AG04450 (cell line): ENCODE measurements around the gene TBPL2. TPM values are rescaled to one million over a fixed set of nuclear protein-coding genes. Genes with fewer than 3 reads are reported as not detected.

Experiments used
- CTCF ChIA-PET: fragments of 300-600, 350-600 bp; formaldehyde crosslinking; extraction: SDS; loops from one replicate; lab custom pipeline; 2022; ENCODE audit warnings: antibody characterized with exemption, inconsistent platforms; lab: Charles Lee
- POLR2A ChIA-PET: fragments of 350-600 bp; formaldehyde crosslinking; extraction: SDS; loops from one replicate; lab custom pipeline; 2021; ENCODE audit warnings: antibody characterized with exemption, inconsistent platforms; lab: Yijun Ruan, JAX
- DNase-seq: peaks from one replicate; pipeline ENCODE4 v3.0.0-alpha.2; 2011; ENCODE audit warnings: low read depth, low spot score
- H3K27ac ChIP-seq: one replicate; pipeline ENCODE4 v1.5.1; 2012; ENCODE audit warnings: low read depth, low read length, control low read depth
- H3K27me3 ChIP-seq: one replicate; pipeline ENCODE4 v1.6.0; 2012; ENCODE audit warnings: low read length; ENCODE audit not compliant: control insufficient read depth, insufficient read depth
- H3K4me3 ChIP-seq: 2 replicates; pipeline ENCODE4 v1.5.1; 2011; ENCODE audit warnings: mild to moderate bottlenecking, low read depth, low read length, control low read depth
- H3K9me3 ChIP-seq: 2 replicates; pipeline ENCODE4 v1.5.1; 2012; ENCODE audit warnings: low read length; ENCODE audit not compliant: control insufficient read depth, insufficient read depth
- polyA plus RNA-seq: library from polyadenylated mRNA; depleted of rRNA; stranded (reverse); fragments of >200 nt; gene quantifications from 2 replicates; pipeline ENCODE4 v1.2.3, GENCODE V29; 2011
- TF ChIP-seq, protein P1 (sequence below): IDR thresholded peaks from 2 replicates; pipeline ENCODE4 v1.5.1; 2011; ENCODE audit warnings: low read depth, low read length, control low read depth, inconsistent platforms

TBPL2 gene
- polyA plus RNA-seq, 1 experiment: not detected

DNA sequence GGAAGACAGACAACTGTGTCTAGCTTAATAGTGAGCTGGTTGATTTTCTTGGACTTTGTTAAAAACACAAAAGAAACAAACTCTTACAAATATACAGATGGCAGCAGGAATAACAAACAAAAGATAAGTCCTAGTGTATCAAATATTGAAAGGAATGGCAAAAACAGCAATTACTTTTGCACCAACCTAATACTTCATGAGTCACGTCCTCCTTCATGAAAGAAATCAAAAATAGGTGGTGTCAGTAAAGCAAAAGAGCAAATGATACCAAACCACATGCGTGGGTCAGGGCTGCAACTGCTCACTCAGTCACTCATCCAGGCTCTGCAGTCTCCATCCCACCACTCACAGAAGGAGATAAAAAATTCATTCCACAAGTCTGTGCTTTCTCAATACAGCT, 40.6 kb downstream of the TBPL2 start:
- Histone ChIP-seq H3K4me3 (no peak overlapping the region), H3K9me3 (no peaks in the 10 kb centered on the region), H3K27me3 (no peaks in the 10 kb centered on the region), H3K27ac (no peak overlapping the region)
- no peak for DNase-seq
- TF ChIP-seq, protein P1, sequence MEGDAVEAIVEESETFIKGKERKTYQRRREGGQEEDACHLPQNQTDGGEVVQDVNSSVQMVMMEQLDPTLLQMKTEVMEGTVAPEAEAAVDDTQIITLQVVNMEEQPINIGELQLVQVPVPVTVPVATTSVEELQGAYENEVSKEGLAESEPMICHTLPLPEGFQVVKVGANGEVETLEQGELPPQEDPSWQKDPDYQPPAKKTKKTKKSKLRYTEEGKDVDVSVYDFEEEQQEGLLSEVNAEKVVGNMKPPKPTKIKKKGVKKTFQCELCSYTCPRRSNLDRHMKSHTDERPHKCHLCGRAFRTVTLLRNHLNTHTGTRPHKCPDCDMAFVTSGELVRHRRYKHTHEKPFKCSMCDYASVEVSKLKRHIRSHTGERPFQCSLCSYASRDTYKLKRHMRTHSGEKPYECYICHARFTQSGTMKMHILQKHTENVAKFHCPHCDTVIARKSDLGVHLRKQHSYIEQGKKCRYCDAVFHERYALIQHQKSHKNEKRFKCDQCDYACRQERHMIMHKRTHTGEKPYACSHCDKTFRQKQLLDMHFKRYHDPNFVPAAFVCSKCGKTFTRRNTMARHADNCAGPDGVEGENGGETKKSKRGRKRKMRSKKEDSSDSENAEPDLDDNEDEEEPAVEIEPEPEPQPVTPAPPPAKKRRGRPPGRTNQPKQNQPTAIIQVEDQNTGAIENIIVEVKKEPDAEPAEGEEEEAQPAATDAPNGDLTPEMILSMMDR: no peak
- ChIA-PET POLR2A (no interaction called here), CTCF (no interaction called here)

DNA sequence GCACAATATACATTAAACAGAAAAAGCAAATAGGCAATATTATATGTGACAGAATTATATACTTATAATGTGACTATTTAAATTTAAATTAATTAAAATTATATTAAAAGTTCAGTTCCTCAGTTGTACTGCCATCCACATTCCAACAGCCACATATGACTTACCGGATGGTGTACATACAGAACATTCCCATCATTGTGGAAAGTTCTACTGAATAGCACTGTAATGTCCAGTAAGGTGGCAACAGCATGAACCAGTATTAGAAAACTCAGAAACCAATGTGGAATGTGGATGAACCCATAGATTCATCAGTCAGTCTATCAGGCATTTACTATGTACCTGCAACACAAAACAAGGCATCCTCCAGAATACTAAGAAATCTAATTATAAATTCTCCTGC, 41.2 kb downstream of the TBPL2 start:
- Histone ChIP-seq H3K9me3 (no peaks in the 10 kb centered on the region), H3K27ac (no peak overlapping the region), H3K4me3 (no peak overlapping the region), H3K27me3 (no peaks in the 10 kb centered on the region)
- TF ChIP-seq, protein P1: no peak
- DNase-seq: no peak
- ChIA-PET POLR2A (no interaction called here), CTCF (no interaction called here)

DNA sequence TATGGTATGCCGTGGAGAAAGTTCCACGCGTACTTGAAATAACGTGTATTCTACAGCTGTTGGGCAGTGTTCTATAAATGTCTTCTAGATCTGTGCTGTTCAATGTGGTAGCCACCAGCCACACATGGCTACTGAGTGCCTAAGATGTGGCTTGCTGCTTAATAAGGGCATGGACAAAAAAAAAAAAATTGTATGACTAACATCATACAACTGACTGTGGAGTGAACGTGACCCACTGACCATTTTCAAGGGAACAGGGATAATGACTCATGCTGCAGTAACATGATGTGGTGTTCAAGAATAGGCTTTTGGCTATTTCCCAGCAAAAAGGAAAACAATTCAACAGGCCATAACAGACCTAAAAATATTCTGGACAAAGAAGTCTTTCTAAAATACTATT, 41.7 kb downstream of the TBPL2 start:
- no peaks in the 10 kb centered on the region for H3K9me3 ChIP-seq
- peak overlapping the region; percentile 63 for H3K27ac ChIP-seq
- H3K27me3 ChIP-seq: no peaks in the 10 kb centered on the region
- ChIA-PET POLR2A (no interaction called here), CTCF (interaction anchor here (1.0 to 1.9 kb wide), 3 partner anchors 128 to 187 kb away, joined by 3 to 6 read pairs (median 5); no protein-coding TSS in a partner anchor)
- no peak overlapping the region for H3K4me3 ChIP-seq
- peak; percentile 90 for DNase-seq
- TF ChIP-seq, protein P1: no peak

- Histone ChIP-seq H3K27ac (peak overlapping the region; percentile 91), H3K27me3 (no peaks in the 10 kb centered on the region), H3K9me3 (no peaks in the 10 kb centered on the region), H3K4me3 (no peak overlapping the region)
- TF ChIP-seq, protein P1: no peak
- ChIA-PET CTCF (interaction anchor here (0.9 to 1.5 kb wide), 3 partner anchors 35 to 131 kb away, joined by 3 to 4 read pairs (median 3); no protein-coding TSS in a partner anchor), POLR2A (interaction anchor here (0.9 kb wide), 1 partner anchor 55 kb away, joined by 3 read pairs; no protein-coding TSS in a partner anchor)
- peak; percentile 72 for DNase-seq
Measured at GRCh38 chr14:55389330-55389729, 51.1 kb downstream of the TBPL2 start.

GRCh38 chr14:55388160-55388559, 52.3 kb downstream of the TBPL2 start:
- peak overlapping the region; percentile 47 for H3K27ac ChIP-seq
- H3K27me3 ChIP-seq: no peaks in the 10 kb centered on the region
- DNase-seq: peak; percentile 70
- ChIA-PET POLR2A (no interaction called here), CTCF (interaction anchor here (1.1 to 1.5 kb wide), 2 partner anchors 116 to 118 kb away, joined by 3 to 4 read pairs; no protein-coding TSS in a partner anchor)
- TF ChIP-seq, protein P1: no peak
- H3K4me3 ChIP-seq: no peak overlapping the region
- H3K9me3 ChIP-seq: no peaks in the 10 kb centered on the region
